Spinal cord (tissue), 10 donors: Measurements from ENCODE around the gene SEMA3E. TPM values are rescaled to one million over a fixed set of nuclear protein-coding genes. Genes with fewer than 3 reads are reported as not detected.

Source experiments
- DNase-seq, 6 donors: peaks; one replicate each; pipeline versions ENCODE4 v3.0.0 to v3.0.0-alpha.2; 2013 to 2015; ENCODE audit warnings: low spot score in 6 of 6, low read depth in 4 of 6
- H3K27ac ChIP-seq: one replicate; pipeline ENCODE4 v1.5.1; 2013; ENCODE audit warnings: low read depth, low read length, control low read depth
- H3K27me3 ChIP-seq: one replicate; pipeline ENCODE4 v1.6.1; 2013; ENCODE audit warnings: low read length; ENCODE audit not compliant: control insufficient read depth, insufficient read depth
- H3K36me3 ChIP-seq: one replicate; pipeline ENCODE4 v1.6.1; 2013; ENCODE audit warnings: low read length; ENCODE audit not compliant: control insufficient read depth, insufficient read depth
- H3K4me1 ChIP-seq: one replicate; pipeline ENCODE4 v1.6.1; 2013; ENCODE audit warnings: low read length; ENCODE audit not compliant: control insufficient read depth, insufficient read depth
- H3K4me3 ChIP-seq: one replicate; pipeline ENCODE4 v1.5.1; 2013; ENCODE audit warnings: low read depth, low read length, control low read depth
- H3K9me3 ChIP-seq: one replicate; pipeline ENCODE4 v1.6.1; 2013; ENCODE audit warnings: low read length; ENCODE audit not compliant: control insufficient read depth, insufficient read depth
- WGBS: methylation state at CpG from one replicate; pipeline ENCODE4 v1.1.5; 2013; ENCODE audit warnings: missing lambda C conversion rate; ENCODE audit not compliant: insufficient coverage; 5-methylcytosine and 5-hydroxymethylcytosine counted together
- polyA plus RNA-seq, 2 donors: library from polyadenylated mRNA; unstranded; fragments of 120-200 nt; gene quantifications; one replicate each; pipeline ENCODE4 v1.2.1, GENCODE V29; 2013; ENCODE audit not compliant: insufficient read length in 2 of 2
- total RNA-seq, 2 donors: library from RNA; depleted of rRNA in 1 of 2; stranded (reverse); fragments of 120-200 nt in 1 of 2; fragments of >200 nt in 1 of 2; gene quantifications; one replicate each; pipeline versions ENCODE4 v1.2.3 to v1.2.4, GENCODE V29; 2013 to 2014
- donor health status: healthy.

Gene SEMA3E
- total and polyA plus RNA-seq, 4 donors, result 2.8 to 11.8 (median 7.1) TPM

DNA sequence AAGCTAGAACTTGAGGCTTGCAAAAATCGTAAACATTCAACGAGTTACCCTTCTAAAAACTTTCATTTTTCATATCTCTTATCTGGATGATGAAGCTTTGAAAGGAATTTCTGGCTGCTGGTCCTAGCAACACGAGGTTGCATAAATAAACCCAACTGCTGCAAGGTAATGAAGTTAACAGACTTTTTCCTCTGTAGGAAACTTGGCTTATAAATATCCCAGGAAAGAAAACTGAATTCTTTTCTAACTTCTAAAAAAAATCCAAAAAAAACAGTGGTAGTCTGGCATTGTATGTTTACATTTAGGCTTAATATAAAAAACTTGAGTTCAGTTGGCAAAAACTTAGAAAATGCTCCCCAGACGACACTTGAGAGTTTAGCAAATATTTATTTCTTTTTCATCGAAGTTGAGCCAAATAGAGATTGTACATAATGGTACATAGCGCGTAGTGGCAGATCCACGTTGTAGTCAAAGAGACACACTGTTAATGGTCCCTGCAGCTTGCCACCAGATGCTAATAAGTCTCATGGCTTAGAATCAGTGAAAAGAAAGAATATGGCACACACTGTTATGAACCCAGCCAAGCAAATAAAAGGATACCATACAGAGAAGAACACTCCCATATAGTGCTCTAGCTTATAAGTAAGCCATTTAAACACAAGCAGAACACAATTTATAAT lies 285.9 kb downstream of the SEMA3E start:
- Histone ChIP-seq H3K4me1 (no peaks in the 10 kb centered on the region), H3K27ac (peak overlapping the region; percentile 15), H3K36me3 (no peaks in the 10 kb centered on the region), H3K4me3 (no peak overlapping the region), H3K27me3 (no peaks in the 10 kb centered on the region), H3K9me3 (no peaks in the 10 kb centered on the region)
- WGBS, result 48% methylated on average over 5 of the region's 8 CpGs
- peak in 3 of 6 donors; percentile 4 to 54 (median 42) for DNase-seq

DNA sequence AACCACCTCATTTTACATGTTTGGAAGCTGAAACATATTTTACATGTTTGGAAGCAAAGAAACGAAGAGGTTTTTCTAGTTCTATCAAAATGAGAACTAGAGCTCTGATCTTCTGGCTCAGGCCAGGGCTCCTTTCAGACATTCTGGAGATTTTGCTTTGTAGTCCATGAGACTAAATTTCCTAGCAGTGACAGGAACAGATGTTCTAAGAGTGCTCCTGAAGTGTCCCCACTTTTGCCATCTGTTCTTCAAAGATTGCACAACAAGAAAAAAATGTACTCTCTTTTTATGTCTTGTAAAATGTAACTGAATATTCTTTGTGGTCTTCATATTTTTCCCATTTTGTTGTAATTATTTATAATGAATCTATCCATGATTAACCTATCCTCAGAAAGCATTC lies 289.8 kb downstream of the SEMA3E start:
- WGBS, result 60% methylated on average over 1 of the region's 1 CpG
- H3K27me3 ChIP-seq, result no peaks in the 10 kb centered on the region
- no peaks in the 10 kb centered on the region for H3K36me3 ChIP-seq
- H3K4me3 ChIP-seq, result no peak overlapping the region
- H3K9me3 ChIP-seq, result no peaks in the 10 kb centered on the region
- DNase-seq, result no peak
- no peaks in the 10 kb centered on the region for H3K4me1 ChIP-seq
- H3K27ac ChIP-seq, result no peak overlapping the region

DNA sequence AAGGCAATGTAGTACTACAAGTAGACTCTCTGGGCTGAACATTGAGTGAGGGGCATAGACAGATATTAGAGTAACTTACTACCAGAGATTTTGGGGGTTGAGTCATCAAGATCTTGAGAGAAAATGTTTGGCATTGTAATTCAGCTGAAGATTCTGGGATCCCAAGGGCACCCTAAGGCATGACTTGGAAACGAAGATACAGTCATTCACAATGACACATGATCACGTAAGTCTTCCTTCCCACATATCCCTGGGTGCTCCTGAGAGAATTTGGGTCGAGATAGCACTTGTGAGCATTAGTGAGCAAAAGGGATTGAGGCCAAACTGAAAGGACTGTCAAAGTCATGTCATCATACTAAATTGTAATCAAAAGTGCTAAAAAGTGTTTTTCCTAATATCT lies 293.8 kb downstream of the SEMA3E start:
- no peaks in the 10 kb centered on the region for H3K4me1 ChIP-seq
- no peaks in the 10 kb centered on the region for H3K27me3 ChIP-seq
- H3K36me3 ChIP-seq, result no peaks in the 10 kb centered on the region
- no peaks in the 10 kb centered on the region for H3K9me3 ChIP-seq
- H3K4me3 ChIP-seq, result no peak overlapping the region
- DNase-seq, result no peak
- no peak overlapping the region for H3K27ac ChIP-seq
- WGBS, result no CpG with 5 or more reads among the region's 3 CpGs

DNA sequence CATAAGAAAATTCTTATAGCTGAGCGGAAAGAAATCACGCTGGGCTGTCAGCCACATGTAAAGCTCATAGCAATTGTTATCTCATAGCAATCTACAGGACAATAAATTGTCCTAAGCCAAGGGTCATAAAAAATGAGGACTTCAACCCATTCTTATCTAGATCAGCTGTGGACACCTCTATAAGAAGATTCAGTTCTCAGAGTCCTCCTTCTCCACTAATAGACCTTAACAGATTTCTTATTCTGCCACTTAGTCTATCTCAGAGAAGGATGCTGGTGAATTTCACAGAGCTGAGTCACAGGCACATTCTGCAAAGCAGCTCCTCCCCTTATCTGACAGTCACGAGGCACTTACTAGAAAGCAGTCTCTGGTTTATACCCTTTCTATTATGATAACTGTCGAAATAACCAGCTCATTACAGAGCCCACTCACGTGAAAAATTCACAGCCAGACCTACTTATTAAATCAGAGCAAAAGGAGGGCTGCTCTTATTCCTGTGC lies 300.9 kb downstream of the SEMA3E start:
- peak in 1 of 6 donors; percentile 39 for DNase-seq
- no peaks in the 10 kb centered on the region for H3K4me1 ChIP-seq
- no peak overlapping the region for H3K27ac ChIP-seq
- 63% methylated on average over 3 of the region's 5 CpGs for WGBS
- no peaks in the 10 kb centered on the region for H3K27me3 ChIP-seq
- H3K9me3 ChIP-seq, result no peaks in the 10 kb centered on the region
- H3K36me3 ChIP-seq, result no peaks in the 10 kb centered on the region
- H3K4me3 ChIP-seq, result no peak overlapping the region

DNA sequence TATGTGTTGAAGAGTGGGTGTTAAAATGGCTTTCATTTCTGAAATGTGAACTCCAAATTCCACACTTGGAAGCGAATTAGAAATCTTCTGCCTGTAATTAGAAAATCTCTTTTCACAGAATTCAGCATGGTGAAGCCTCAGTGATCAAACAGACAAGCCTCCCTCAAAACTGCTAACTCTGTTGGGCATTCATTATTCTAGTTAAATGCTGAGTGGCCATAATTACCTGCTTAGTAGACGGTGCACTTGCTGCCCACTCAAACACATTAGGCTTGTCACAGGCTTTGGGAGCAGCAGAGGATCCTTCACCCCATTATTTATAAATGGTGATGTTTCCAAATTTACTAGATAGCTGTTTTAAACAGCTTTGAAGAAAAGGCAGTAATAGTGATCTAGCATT lies 309.0 kb downstream of the SEMA3E start:
- H3K27me3 ChIP-seq, result no peaks in the 10 kb centered on the region
- no peaks in the 10 kb centered on the region for H3K4me1 ChIP-seq
- H3K27ac ChIP-seq, result no peak overlapping the region
- no peaks in the 10 kb centered on the region for H3K36me3 ChIP-seq
- no CpG with 5 or more reads among the region's 2 CpGs for WGBS
- H3K9me3 ChIP-seq, result no peaks in the 10 kb centered on the region
- DNase-seq, result peak in 1 of 6 donors; percentile 21
- H3K4me3 ChIP-seq, result no peak overlapping the region

DNA sequence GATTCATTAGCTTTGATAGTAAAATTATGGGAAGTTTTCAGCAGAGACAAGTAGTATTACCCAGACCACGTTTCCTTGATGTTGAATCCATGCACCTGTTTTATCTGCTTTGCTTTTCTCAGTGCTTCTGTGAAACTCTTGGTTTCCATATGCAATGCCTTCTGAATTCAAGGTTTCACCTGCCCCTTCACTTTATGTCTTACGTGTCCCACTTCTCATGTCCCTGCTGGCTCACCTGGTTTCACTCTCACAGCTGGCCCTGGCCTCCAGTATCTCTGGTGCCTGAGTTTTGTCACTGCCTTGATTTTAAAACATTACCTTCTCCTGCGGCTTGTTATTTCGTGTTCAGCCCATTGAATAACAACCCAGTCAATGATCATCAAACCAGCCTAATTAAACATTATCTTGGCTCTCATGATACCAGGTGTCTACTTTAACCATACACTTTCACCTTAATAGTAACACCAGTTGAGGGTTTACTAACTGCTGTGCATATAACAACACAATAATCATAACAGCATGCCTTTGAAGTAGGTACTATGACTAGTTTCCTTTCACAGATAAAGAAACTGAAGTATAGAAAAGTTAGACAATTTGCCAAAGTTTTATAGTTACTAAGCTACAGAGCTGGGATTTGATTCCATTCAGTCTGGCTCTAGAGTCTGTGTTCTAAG lies 310.5 kb downstream of the SEMA3E start:
- Histone ChIP-seq H3K9me3 (no peaks in the 10 kb centered on the region), H3K27me3 (no peaks in the 10 kb centered on the region), H3K4me1 (no peaks in the 10 kb centered on the region), H3K36me3 (no peaks in the 10 kb centered on the region), H3K4me3 (no peak overlapping the region), H3K27ac (no peak overlapping the region)
- WGBS, result 98% methylated on average over 4 of the region's 4 CpGs
- DNase-seq, result no peak

DNA sequence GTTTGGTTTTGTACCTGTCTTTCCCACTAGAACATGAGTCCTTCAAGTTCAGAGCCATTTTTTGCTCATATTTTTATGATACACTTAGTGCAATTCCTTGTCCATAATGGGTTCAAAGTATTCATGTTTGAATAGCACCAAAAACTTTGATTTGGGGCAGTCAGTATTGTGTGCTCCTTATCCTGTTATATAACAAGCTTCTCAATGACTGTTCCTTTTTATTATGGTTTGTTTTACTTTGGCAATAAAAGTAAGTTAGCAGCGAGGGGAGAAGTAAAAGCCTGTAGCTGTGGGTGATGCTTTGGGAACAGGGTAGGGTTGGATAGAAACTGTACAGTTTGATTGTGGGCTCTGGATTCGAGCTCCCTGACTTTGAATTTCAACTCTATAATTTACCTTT lies 311.9 kb downstream of the SEMA3E start:
- no CpG with 5 or more reads among the region's 2 CpGs for WGBS
- no peaks in the 10 kb centered on the region for H3K9me3 ChIP-seq
- H3K36me3 ChIP-seq, result no peaks in the 10 kb centered on the region
- H3K27me3 ChIP-seq, result no peaks in the 10 kb centered on the region
- H3K4me1 ChIP-seq, result no peaks in the 10 kb centered on the region
- no peak overlapping the region for H3K27ac ChIP-seq
- no peak for DNase-seq
- no peak overlapping the region for H3K4me3 ChIP-seq

DNA sequence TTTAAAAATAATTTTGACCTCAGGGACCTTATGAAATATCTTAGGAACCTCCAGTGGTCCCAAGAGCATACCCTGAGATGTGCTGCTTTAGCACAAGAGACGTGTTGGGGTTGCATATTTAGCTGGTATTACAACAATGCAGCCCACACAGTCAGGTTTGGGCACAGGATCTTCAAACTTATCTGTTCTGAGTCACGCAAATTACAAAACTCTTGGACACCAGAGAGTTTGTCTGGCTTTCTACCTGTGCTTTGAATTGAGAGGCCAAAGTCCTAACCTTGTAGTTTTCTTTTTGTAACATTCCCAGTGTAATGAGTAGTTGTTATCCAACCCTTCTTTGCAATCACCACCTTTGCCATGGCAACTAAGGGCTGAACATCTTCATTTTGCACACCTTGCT lies 322.7 kb downstream of the SEMA3E start:
- H3K27me3 ChIP-seq, result no peaks in the 10 kb centered on the region
- H3K27ac ChIP-seq, result no peak overlapping the region
- 86% methylated on average over 2 of the region's 2 CpGs for WGBS
- DNase-seq, result no peak
- no peak overlapping the region for H3K4me3 ChIP-seq
- H3K9me3 ChIP-seq, result no peaks in the 10 kb centered on the region
- H3K36me3 ChIP-seq, result no peaks in the 10 kb centered on the region
- H3K4me1 ChIP-seq, result no peaks in the 10 kb centered on the region

DNA sequence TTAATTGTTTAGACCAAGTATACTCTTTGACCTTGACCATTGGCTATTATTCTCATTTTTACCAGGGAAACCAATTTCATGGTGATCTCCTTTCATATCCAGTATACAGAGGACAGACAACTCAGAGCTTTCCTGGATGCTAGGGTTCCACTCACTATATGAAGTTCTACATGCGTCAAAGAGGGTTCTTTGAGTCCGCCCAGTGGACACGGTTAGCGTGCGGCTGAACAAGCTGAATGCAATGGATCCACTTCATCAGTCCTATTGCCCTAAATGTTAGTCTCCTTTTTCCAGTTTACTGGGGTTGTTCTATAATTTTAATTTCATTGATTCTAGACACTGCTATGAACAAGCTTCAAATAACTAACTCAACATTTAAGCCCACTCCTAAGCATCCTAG lies 323.9 kb downstream of the SEMA3E start:
- Histone ChIP-seq H3K9me3 (no peaks in the 10 kb centered on the region), H3K36me3 (no peaks in the 10 kb centered on the region), H3K27ac (no peak overlapping the region), H3K27me3 (no peaks in the 10 kb centered on the region), H3K4me3 (no peak overlapping the region), H3K4me1 (no peaks in the 10 kb centered on the region)
- 100% methylated on average over 2 of the region's 5 CpGs for WGBS
- DNase-seq, result no peak

DNA sequence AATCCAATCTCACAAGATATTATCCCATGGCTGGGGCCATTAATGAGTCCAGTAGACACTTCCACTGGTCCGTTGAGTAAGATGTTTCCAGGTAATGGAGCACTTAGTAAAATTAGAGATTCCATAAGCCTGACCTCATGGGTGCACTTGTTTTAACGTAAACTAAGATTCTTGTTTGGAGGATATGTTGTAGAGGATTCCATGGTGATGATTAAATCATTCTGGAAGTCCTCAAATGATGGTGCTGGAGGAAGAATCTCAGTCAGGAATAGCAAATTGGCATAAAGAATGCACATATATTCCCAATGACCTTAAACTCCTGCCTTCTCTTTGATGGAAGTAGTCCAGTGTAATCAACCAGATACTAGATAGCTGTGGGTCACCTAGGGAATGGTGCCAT lies 324.3 kb downstream of the SEMA3E start:
- Histone ChIP-seq H3K36me3 (no peaks in the 10 kb centered on the region), H3K4me3 (no peak overlapping the region), H3K27ac (no peak overlapping the region), H3K4me1 (no peaks in the 10 kb centered on the region), H3K27me3 (no peaks in the 10 kb centered on the region), H3K9me3 (no peaks in the 10 kb centered on the region)
- WGBS, result 100% methylated on average over 1 of the region's 2 CpGs
- no peak for DNase-seq
